HepG2 (cell line): ENCODE measurements around the gene ID3. TPM values are rescaled to one million over a fixed set of nuclear protein-coding genes. Genes with fewer than 3 reads are reported as not detected.

Experiments used
- CBFB ChIP-seq: sonication (generic); formaldehyde crosslinking; IDR thresholded peaks from 2 replicates; pipeline ENCODE4 v1.4.0; 2020; ENCODE audit warnings: missing genetic modification reagents
- KDM4B ChIP-seq: sonication (generic); formaldehyde crosslinking; IDR thresholded peaks from 2 replicates; pipeline ENCODE4 v1.4.0; 2020; ENCODE audit warnings: missing genetic modification reagents
- MXD3 ChIP-seq: IDR thresholded peaks from 2 replicates; pipeline ENCODE4 v1.6.1; 2016; ENCODE audit warnings: mild to moderate bottlenecking, missing biosample characterization, missing genetic modification reagents
- PITX1 ChIP-seq: sonication (generic); formaldehyde crosslinking; IDR thresholded peaks from 2 replicates; pipeline ENCODE4 v1.5.1; 2020; ENCODE audit warnings: mild to moderate bottlenecking, missing genetic modification reagents
- TEAD2 ChIP-seq: sonication (generic); formaldehyde crosslinking; IDR thresholded peaks from 2 replicates; pipeline ENCODE4 v1.9.0; 2021; ENCODE audit warnings: missing genetic modification reagents
- ZNF276 ChIP-seq: sonication (generic); formaldehyde crosslinking; IDR thresholded peaks from 2 replicates; pipeline ENCODE4 v1.4.0; 2020; ENCODE audit warnings: mild to moderate bottlenecking, low read depth, missing genetic modification reagents
- ZNF318 ChIP-seq: sonication (generic); formaldehyde crosslinking; IDR thresholded peaks from 2 replicates; pipeline ENCODE4 v1.4.0; 2020; ENCODE audit warnings: mild to moderate bottlenecking, missing genetic modification reagents
- polyA plus RNA-seq, 8 experiments: library from polyadenylated mRNA; depleted of rRNA in 3 of 8; stranded (reverse) in 7 of 8; unstranded in 1 of 8; fragments of >200 nt; fragmentation: Illumina TruSeq in 4 of 8; extraction: Trizol in 4 of 8; gene quantifications; 2 replicates each; pipeline versions ENCODE4 v1.2.1 to v1.2.3, GENCODE V29; 2011 to 2016; ENCODE audit warnings: low read depth in 4 of 8, missing spikeins in 1 of 8, mixed read lengths in 1 of 8; ENCODE audit not compliant: insufficient read depth in 1 of 8
- total RNA-seq, 5 experiments: library from RNA; depleted of rRNA; stranded (reverse); fragments of >200 nt; fragmentation: Illumina TruSeq; extraction: Trizol; gene quantifications; 2 replicates each; pipeline ENCODE4 v1.2.3, GENCODE V29; 2016; ENCODE audit warnings: low read depth in 1 of 5
- TF ChIP-seq, protein P1 (sequence below): sonication (generic); formaldehyde crosslinking; IDR thresholded peaks from 2 replicates; pipeline ENCODE4 v1.4.0; 2020; ENCODE audit warnings: missing genetic modification reagents
- TF ChIP-seq, protein P2 (sequence below): sonication (generic); formaldehyde crosslinking; IDR thresholded peaks from 2 replicates; pipeline ENCODE4 v1.5.1; 2020; ENCODE audit warnings: missing genetic modification reagents, mild to moderate bottlenecking, borderline replicate concordance
- TF ChIP-seq, protein P3 (sequence below): sonication (generic); formaldehyde crosslinking; IDR thresholded peaks from 2 replicates; pipeline ENCODE4 v1.5.1; 2020; ENCODE audit warnings: missing genetic modification reagents, mild to moderate bottlenecking, borderline replicate concordance

Gene ID3
- total and polyA plus RNA-seq, 2 of the 13 experiments (the other 11 are each of a cell fraction or from before 2014, with no cell fraction given), result 64.8 to 115 TPM

DNA sequence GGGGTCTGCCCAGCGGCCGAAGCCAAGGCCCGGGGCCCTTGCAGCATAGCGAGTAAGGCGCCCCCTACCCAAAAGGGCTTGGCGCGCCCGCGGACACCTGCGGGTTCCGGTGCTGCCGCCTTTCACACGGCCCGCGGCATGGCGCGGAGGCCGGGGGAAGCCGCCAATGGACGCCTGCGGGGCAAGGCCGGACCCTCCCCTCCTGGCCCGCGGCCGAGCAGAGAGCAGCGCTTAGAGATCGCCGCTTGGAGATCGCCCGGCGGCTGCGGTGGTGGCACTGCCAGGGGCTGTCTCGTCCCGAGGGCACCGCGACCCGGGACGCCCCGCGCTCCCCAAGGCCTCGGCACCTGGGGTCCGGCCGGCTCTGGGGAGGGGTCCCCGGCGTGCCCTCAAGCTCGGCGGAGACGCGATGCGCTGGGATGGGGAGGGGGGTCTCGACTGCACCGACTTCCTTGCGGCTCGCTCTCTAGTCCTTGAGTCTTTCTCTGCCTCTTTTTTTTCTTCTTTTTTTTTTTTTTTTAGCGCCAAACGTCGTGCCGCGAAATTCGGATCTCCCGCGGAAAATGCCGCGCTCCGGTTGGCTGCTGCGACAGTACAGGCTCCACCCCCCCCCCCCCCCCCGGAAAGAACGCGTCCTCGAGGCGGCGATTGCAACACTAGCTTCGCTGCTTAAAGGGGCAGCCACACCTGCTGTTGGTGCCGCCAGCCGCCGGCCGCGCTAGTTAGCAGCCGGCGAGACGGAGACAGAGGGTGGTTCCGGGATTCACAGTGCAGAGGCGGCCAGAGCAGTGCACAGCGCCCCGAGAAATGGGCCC, 28.3 kb downstream of the ID3 start, which contains the start of gene E2F2 (continued):
- TF ChIP-seq ZNF276 (0 out of 2 replicates have a peak, but pooled peaks have one; percentile 60), PITX1 (CRISPR knock-in tag) (no peak), MXD3 (no peak; the same call in 1 of the 2 replicates), KDM4B (CRISPR knock-in tag) (no peak), TEAD2 (CRISPR knock-in tag) (no peak), ZNF318 (no peak), CBFB (CRISPR knock-in tag) (no peak)
- TF ChIP-seq, protein P1, sequence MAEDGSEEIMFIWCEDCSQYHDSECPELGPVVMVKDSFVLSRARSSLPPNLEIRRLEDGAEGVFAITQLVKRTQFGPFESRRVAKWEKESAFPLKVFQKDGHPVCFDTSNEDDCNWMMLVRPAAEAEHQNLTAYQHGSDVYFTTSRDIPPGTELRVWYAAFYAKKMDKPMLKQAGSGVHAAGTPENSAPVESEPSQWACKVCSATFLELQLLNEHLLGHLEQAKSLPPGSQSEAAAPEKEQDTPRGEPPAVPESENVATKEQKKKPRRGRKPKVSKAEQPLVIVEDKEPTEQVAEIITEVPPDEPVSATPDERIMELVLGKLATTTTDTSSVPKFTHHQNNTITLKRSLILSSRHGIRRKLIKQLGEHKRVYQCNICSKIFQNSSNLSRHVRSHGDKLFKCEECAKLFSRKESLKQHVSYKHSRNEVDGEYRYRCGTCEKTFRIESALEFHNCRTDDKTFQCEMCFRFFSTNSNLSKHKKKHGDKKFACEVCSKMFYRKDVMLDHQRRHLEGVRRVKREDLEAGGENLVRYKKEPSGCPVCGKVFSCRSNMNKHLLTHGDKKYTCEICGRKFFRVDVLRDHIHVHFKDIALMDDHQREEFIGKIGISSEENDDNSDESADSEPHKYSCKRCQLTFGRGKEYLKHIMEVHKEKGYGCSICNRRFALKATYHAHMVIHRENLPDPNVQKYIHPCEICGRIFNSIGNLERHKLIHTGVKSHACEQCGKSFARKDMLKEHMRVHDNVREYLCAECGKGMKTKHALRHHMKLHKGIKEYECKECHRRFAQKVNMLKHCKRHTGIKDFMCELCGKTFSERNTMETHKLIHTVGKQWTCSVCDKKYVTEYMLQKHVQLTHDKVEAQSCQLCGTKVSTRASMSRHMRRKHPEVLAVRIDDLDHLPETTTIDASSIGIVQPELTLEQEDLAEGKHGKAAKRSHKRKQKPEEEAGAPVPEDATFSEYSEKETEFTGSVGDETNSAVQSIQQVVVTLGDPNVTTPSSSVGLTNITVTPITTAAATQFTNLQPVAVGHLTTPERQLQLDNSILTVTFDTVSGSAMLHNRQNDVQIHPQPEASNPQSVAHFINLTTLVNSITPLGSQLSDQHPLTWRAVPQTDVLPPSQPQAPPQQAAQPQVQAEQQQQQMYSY (CRISPR knock-in tag), result no peak
- TF ChIP-seq, protein P2, sequence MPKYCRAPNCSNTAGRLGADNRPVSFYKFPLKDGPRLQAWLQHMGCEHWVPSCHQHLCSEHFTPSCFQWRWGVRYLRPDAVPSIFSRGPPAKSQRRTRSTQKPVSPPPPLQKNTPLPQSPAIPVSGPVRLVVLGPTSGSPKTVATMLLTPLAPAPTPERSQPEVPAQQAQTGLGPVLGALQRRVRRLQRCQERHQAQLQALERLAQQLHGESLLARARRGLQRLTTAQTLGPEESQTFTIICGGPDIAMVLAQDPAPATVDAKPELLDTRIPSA (CRISPR knock-in tag), result no peak
- TF ChIP-seq, protein P3, sequence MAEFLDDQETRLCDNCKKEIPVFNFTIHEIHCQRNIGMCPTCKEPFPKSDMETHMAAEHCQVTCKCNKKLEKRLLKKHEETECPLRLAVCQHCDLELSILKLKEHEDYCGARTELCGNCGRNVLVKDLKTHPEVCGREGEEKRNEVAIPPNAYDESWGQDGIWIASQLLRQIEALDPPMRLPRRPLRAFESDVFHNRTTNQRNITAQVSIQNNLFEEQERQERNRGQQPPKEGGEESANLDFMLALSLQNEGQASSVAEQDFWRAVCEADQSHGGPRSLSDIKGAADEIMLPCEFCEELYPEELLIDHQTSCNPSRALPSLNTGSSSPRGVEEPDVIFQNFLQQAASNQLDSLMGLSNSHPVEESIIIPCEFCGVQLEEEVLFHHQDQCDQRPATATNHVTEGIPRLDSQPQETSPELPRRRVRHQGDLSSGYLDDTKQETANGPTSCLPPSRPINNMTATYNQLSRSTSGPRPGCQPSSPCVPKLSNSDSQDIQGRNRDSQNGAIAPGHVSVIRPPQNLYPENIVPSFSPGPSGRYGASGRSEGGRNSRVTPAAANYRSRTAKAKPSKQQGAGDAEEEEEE (CRISPR knock-in tag), result no peak
